Brain microvascular endothelial cell (primary cell): ENCODE results near the gene TNFAIP1.

ENCODE experiments used
- DNase-seq: peaks from one replicate; pipeline ENCODE4 v3.0.0-alpha.2; 2020
- H3K27ac ChIP-seq: fragments of 250-450 bp; sonication (Bioruptor Pico); 2 replicates; pipeline ENCODE4 v1.5.1; 2020; ENCODE audit warnings: mild to moderate bottlenecking, moderate library complexity
- H3K27me3 ChIP-seq: fragments of 250-450 bp; sonication (Bioruptor Pico); replicated peaks from 2 replicates; pipeline ENCODE4 v1.5.1; 2020; ENCODE audit warnings: mild to moderate bottlenecking
- H3K36me3 ChIP-seq: fragments of 250-450 bp; sonication (Bioruptor Pico); replicated peaks from 2 replicates; pipeline ENCODE4 v1.5.1; 2020; ENCODE audit warnings: mild to moderate bottlenecking
- H3K4me3 ChIP-seq: 2 replicates; pipeline ENCODE4 v1.5.1; 2011; ENCODE audit warnings: low read depth, mild to moderate bottlenecking, control low read depth, low read length, moderate library complexity
- CTCF ChIP-seq: IDR thresholded peaks from 2 replicates; pipeline ENCODE4 v1.5.1; 2011; ENCODE audit warnings: low read depth, mild to moderate bottlenecking, moderate library complexity, low read length, control low read depth, inconsistent platforms; ENCODE audit errors: missing control alignments
- in situ Hi-C: cut with HindIII; loops from 2 replicates; pipeline ENCODE4 v1.10.0; 2017; ENCODE audit warnings: low sequenced_read_pairs, low pct_ligation_motif_present

The TNFAIP1 gene

GRCh38 chr17:28324267-28324745 is 11.3 kb upstream of the TNFAIP1 start:
- no peak for DNase-seq
- TF ChIP-seq CTCF: no peak
- Histone ChIP-seq H3K27me3 (no peaks in the 10 kb centered on the region), H3K36me3 (peaks cover 4% of the 10 kb centered on the region), H3K4me3 (no peak overlapping the region), H3K27ac (no peak overlapping the region)
- in situ Hi-C loops: no loop called here

DNA sequence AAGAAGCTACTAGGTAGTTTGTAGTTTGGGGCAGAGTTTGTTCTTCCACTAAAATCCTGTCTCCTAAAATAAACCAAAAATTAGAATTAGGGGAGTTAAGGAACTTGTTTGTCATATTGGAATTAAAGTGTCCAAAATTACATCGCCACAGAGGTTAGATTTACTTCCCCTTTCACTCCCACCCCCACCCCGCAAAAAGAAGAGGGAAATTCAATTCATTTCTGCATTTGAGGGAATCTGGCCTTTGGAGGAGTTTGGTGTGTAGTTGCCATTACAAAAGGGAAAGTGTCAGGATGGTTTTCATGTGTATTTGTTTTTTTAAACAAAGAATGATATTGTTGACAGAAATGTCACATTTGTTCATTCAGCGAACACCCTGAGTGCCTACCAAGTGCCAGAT is 10.8 kb upstream of the TNFAIP1 start:
- Histone ChIP-seq H3K27me3 (no peaks in the 10 kb centered on the region), H3K4me3 (no peak overlapping the region), H3K36me3 (peaks cover 8% of the 10 kb centered on the region), H3K27ac (no peak overlapping the region)
- in situ Hi-C loops: no loop called here
- no peak for TF ChIP-seq CTCF
- DNase-seq: no peak

- in situ Hi-C loops: no loop called here
- no peak overlapping the region for H3K4me3 ChIP-seq
- H3K27me3 ChIP-seq: no peaks in the 10 kb centered on the region
- H3K27ac ChIP-seq: no peak overlapping the region
- DNase-seq: no peak
- H3K36me3 ChIP-seq: peaks cover 8% of the 10 kb centered on the region
- no peak for TF ChIP-seq CTCF
Observed at GRCh38 chr17:28325211-28325610, 10.3 kb upstream of the TNFAIP1 start.

- in situ Hi-C loops: no loop called here
- H3K4me3 ChIP-seq: no peak overlapping the region
- no peak for TF ChIP-seq CTCF
- peaks cover 8% of the 10 kb centered on the region for H3K36me3 ChIP-seq
- no peaks in the 10 kb centered on the region for H3K27me3 ChIP-seq
- DNase-seq: no peak
- H3K27ac ChIP-seq: no peak overlapping the region
Observed at GRCh38 chr17:28326114-28326513, 9.4 kb upstream of the TNFAIP1 start.

- H3K27me3 ChIP-seq: no peaks in the 10 kb centered on the region
- no peak for TF ChIP-seq CTCF
- H3K4me3 ChIP-seq: no peak overlapping the region
- DNase-seq: no peak
- H3K36me3 ChIP-seq: peaks cover 11% of the 10 kb centered on the region
- in situ Hi-C loops: no loop called here
- H3K27ac ChIP-seq: no peak overlapping the region
Observed at GRCh38 chr17:28327031-28327607, 8.4 kb upstream of the TNFAIP1 start.

DNA sequence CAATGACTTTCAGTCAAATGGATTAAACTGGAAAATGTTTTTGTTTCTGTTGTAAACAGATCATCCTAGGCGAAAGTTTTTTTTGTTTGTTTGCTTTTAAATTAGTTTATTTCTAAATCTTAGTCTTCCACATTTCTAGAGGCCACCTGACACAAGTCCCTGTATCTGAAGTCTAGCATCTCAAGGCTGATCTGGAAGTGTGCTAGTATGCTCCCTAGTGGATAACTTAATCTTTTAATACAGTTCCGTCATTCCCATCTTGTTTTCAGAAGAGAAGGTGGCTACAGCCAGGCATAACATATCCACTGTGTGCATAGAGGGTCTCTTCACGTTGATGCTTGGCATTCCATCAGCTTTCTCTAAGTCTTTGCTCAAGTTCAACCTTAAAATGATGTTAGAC is 7.9 kb upstream of the TNFAIP1 start:
- DNase-seq: no peak
- H3K36me3 ChIP-seq: peaks cover 11% of the 10 kb centered on the region
- H3K27ac ChIP-seq: no peak overlapping the region
- H3K4me3 ChIP-seq: no peak overlapping the region
- peak; percentile 35 for TF ChIP-seq CTCF
- H3K27me3 ChIP-seq: no peaks in the 10 kb centered on the region
- in situ Hi-C loops: no loop called here
